VCaP (cell line): ENCODE measurements around the gene UGT2A1.

Source experiments
- H3K27ac ChIP-seq: fragments of 450-650 bp; 2 replicates; pipeline ENCODE4 v1.5.1; 2017
- TF ChIP-seq, protein P1 (sequence below): fragments of 450-650 bp; conservative IDR thresholded peaks from 2 replicates; pipeline ENCODE4 v1.5.1; 2017; ENCODE audit warnings: mild to moderate bottlenecking, moderate library complexity

Gene UGT2A1

DNA sequence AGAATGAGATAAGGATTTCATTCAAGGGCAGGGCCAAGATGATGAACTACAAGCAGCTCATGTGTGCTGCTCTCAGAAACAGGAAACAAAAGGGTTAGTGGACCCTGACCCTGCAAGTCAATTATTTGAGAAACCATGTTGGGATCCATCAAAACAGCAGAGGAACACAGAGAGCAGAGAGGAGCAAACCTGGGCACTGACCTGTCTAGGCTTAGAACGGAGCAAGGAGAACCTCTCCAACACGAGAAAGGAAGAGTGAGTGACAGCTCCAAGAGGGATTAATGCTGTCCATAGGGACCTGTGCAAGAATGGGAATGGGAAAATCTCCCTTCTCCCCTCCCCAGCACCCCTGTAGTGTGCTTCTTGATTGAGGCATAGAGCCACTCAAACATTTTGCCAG is 103.4 kb downstream of the UGT2A1 start:
- no peak overlapping the region for H3K27ac ChIP-seq
- TF ChIP-seq, protein P1, sequence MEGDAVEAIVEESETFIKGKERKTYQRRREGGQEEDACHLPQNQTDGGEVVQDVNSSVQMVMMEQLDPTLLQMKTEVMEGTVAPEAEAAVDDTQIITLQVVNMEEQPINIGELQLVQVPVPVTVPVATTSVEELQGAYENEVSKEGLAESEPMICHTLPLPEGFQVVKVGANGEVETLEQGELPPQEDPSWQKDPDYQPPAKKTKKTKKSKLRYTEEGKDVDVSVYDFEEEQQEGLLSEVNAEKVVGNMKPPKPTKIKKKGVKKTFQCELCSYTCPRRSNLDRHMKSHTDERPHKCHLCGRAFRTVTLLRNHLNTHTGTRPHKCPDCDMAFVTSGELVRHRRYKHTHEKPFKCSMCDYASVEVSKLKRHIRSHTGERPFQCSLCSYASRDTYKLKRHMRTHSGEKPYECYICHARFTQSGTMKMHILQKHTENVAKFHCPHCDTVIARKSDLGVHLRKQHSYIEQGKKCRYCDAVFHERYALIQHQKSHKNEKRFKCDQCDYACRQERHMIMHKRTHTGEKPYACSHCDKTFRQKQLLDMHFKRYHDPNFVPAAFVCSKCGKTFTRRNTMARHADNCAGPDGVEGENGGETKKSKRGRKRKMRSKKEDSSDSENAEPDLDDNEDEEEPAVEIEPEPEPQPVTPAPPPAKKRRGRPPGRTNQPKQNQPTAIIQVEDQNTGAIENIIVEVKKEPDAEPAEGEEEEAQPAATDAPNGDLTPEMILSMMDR, result no peak

DNA sequence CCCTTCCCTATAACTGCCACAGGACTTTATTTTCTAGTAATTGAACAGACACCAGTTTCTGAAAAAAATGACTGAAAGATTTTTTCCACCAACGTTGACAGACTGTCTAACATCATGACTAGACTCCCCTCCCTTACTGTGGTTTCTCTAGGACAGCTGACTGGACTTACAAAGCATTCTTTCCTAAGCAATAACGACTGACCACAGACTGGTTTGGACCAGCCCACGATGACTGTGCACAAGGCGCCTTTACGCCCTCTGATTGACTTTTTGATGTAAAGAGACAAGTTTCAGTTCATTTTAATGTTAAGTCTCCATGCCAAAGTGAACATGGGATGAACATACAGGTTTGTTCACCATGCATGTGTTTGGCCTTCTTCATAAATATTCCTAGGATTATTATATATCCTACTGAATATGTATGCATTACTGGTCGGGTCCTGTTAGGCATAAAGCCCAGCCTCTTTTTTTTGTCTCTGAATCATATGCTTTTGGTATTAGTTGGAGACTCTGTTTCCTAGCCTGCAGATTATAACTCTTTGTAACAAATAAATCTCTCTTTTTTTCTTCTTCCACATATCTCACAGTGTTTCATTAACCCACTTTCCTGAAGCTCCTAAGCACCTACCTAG is 106.8 kb downstream of the UGT2A1 start:
- TF ChIP-seq, protein P1, result no peak
- H3K27ac ChIP-seq, result no peak overlapping the region
